ENCODE measurements around the gene PIGS. TPM values are rescaled to one million over a fixed set of nuclear protein-coding genes. Genes with fewer than 3 reads are reported as not detected.
"Not testable (repeated sequence)": the region's sequence is repeated elsewhere in the genome, so short reads cannot be mapped to it uniquely, and the experiment has no call there.

PIGS gene
- total RNA-seq, 1 donor from 2014 or later = 12.8 TPM

DNA sequence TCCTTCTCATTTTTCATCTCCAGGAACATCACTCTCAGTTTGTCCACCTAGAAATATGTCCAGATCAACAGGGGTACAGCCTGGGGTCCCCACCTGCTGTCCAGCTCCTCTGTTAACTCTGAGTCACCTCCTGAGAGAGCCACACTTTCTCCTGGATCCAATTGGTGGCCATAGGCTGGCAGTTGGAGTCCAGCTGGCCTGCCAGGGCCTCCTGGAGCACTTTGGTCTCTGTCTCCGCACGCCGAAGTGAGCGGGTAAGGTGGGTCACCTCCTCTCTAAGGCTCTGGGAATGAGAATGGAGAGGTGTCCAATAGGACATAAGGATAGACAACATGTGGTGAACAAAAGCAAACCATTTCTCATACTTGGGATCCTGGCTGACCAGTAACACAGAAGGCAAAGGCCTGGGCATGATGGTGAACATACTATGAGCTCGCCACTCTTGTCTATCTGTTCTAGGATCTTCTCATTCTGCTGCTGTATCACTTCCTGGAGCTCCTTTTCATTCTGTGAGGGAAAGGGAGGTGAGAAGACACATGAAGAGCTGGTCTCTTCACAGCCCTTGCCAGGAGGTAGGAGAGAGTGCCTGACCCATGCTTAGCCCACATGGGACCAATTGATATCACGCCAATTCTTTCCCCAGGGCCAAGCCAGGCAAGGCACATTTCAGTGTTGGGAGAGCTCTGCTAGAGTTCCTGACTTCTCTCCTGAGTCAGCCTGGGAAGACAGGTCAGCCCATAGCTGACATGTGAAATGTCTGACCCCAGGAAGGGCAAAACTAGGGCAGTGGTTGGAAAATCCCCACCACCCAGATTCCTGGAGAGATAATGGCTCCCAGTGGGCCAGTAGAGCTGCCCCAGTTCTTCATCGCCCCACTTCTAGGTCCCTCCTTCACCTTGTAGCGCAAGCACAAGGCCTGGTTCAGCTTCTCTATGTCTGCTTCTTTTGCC, 7.2 kb upstream of the PIGS start:
- no peak for DNase-seq

DNA sequence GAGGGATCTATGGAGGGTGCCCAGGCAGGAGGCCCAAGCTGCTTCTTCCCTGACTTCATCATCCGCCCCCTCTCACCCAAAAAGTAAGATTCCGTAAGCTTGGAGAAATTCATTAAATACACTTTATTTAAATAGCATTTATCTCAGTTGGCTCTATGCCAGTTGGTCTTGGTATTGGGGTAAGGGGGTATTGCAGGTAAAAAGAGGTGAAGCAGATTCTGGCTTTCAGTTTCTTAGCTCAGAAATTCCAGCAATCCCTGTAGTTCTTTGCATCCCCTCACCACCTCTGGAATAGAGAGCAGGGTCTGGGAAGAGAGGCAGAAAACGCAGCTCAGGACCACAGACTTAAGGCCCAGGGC, 6.1 kb upstream of the PIGS start:
- no peak for DNase-seq

DNA sequence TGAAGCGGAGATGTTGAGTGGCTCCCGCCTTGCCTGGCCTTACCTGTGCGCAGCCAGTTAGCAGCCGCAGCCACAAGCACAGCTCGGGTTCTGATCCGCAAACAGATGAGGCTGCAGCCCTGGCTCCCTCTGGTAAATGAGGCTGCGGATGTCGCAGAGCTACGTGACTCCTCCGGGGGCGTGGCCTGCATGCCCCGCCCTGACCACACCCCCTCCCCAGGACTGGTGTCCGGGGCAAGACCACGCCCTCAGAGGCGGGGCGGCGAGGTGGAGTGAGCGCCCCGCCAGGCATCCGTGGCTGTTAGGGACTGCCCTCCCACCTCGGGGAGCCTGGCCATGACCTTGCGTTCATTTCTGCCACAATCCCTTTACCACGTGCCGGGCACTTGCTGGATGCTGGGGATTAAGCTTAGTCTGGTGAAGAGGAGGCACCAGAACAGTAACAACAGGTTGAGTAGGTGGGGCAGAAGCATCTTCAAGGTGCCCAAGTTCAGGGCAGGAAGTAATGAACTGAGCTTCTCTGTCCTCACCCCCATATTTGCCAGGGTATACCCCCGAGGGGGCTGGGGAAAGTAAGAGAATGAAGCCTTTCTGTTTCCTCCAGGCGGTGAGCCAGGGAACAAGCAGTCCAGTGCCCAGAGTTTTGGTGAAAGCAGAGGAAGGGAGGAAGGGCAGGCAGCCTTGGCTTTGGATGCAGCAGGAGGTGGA, 5.6 kb upstream of the PIGS start, which contains the start of gene ALDOC:
ALDOC (minus strand) TSS at position 138 of the 708 bp plus-strand sequence. CDS start 1,363 bp downstream, outside the sequence.
- peak; percentile 95 for DNase-seq

DNA sequence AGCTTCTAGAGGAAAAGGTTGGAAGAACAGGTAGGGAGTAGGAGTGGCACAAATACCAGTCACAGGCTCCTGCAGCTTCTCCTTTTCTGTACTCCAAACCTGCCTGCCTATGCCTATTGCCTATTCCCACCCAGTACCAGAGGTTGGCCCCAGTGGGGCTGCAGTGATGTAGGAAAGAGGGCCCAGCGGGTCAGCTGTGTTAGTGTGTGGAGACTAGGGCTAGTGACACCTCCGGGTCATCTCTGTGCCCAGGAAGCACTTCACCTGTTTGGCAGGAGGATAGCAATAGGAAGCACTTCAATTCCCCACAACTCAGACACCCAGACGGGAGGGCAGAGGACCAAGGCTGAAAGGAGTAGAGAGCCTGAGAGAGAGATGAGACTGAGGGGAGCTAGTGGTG, 4.7 kb upstream of the PIGS start:
- not testable (repeated sequence) for DNase-seq

DNA sequence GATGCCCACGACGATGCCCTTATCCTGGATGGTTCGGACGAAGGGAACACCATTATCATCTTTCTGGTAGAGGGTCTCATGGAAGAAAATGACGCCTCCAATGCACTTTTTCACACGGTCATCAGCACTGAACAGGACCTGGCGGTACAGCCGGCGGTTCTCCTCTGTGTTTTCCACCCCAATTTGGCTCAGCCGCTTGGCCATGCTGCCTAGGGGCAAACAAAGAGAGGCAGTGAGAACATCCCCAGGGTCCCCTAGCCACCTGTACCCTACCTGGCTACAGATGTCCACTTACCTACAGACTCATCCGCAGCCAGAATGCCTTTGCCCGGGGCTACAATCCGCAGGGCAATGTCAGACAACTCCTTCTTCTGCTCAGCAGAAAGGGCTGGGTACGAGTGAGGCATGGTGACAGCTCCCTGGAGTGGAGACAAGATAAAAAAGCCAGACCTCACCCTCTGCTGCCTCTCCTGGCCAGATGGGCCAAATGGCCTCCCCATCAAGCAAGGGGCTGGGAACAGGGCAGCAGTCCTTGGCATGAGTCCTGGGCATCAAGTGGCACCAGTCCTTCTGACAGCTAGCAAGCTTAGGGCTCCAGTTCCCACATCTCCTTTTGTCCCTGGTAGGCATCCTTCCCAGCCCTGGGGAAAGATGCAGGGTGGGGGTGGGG, 3.9 kb upstream of the PIGS start:
- DNase-seq = peak; percentile 16

DNA sequence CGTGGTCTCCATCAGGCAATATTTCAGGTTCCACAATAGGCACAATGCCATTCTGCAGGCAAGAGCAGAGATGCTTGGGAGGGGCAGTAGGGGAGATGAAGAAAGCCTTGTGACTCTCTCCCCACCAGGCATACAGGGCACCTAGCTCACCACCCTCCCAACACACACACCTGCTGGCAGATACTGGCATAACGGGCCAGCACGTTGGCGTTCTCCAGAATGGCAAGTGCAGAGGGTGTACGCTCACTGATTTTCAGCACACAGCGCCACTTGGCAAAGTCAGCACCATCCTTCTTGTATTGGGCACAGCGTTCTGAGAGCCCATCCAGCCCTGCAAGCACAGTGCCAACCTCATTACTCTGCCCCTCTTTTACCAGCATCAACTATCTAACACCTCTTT, 3.2 kb upstream of the PIGS start:
- DNase-seq = no peak

DNA sequence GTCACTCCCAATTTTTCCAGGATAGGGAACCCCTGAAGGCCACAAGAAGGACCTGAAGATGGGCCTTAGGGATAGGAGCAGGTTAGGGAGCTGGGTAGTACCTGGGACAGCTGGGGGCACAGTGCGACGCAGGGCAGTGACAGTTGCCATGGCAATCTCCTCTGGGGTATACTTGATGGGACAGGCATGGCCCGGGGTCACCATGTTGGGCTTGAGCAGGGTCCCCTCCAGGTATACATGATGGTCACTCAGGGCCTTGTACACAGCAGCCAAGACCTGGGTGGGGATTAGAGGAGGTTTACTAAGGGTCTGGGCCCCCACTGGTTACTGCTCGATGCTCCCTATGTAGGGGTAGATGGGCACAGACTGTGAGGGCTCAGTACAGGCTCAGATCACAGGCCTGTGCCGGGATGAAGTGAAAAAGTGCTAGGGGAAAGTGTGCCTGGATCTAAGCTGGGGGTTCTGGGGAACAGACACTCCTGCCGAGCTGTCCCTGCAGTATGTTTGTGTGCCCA, 2.7 kb upstream of the PIGS start:
- no peak for DNase-seq

DNA sequence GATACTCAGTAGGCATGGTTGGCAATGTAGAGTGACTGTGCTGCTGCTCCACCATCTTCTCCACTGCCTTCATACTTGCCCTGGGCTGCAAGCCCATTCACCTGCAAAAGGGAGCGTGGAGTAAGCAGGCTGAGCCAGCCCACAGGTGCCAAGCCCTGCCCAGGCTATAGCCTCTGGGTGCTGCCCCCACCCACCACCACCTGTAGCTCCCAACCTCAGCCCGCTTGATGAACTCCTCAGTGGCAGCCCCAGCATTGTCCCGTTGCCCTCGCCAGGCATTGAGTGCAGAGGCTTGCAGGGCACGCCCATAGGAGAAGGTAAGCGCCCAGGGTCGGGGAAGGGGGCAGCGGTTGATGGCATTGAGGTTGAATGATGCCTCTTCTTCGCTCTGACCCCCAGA, 2.2 kb upstream of the PIGS start:
- DNase-seq = no peak

DNA sequence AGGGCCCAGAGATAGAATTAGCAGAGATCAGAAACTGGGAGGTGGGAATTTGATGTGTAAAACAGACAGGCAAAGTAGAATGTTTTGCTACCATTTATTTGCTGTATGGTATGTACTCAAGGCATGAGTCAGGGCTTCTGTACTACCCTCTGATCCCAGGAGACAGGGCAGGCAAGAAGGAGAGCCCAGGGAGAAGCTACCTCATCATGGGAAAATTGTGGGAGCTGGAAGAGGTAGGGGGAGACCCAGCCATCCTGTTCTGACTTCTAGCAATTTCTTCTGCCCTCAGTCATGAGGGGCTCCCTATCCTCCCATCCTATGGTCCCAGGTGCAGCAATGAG, 1.7 kb upstream of the PIGS start:
- no peak for DNase-seq

DNA sequence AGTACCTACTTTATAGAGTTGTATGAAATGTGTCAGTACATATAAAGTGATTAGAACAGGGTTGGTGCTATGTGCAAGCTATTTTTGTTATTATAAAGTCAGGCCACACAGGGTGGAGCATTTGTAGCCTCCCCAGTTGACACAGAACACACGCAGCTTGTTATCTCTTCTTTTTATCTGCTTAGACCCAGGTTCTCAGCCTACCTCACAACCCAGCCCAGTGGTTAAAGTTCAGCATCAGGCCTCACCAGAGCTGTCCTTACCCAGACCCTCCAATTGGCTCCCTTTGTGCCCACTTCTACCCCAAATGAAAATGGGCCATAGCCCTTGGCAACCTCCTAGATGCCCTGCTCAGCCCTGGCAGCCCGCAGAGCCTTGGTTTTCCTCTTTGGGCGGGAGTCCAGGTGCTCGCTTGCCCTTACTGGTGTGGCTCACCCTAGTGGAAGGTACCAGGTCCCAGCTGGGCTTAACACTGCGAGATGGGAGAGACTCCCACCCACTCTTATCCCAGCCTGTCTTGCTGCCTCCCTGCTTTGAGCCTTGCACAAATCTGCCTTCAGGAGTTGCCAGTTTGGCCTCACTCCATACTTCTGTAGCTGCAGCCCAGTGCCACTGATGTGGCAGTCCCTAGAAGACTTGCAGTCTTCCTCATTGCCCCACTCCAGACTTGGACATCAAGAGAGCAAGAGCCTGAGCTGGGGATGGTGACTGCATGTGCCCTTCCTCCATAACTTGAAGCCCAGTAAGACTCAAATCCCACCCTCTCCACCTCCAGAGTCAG, 1.1 kb upstream of the PIGS start:
- no peak for DNase-seq

DNA sequence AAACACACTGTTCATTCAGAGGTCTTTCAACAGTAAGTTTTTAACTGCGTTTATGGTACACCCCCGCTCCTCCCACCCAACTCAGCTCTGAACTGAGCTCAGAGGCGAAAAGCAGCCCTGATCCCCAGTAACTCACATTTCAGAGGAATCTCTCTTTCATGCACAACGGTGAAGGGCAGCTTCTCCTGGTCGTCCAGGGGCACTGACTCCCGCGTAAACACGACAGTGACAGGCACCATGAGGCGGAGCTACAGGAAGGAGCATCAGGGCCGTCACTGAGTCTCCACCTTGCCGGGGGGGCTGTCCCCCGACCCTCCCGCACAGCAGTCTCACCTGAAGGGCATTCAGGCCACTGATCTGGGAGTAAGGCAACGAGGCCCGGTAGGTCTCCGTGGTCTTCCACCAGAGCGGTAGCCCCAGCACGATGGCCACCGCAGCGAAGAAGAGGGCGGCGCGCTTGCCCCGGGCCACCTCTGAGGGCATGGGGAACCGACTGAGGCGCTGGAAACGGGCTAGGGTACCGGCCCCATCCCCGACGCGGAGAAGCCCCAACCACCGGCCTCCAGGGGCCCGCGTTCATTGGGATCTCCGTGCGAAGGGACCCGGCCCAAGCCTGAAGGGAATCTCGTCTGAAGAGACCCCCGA, 486 bp downstream of the PIGS start:
- DNase-seq = peak; percentile 11

DNA sequence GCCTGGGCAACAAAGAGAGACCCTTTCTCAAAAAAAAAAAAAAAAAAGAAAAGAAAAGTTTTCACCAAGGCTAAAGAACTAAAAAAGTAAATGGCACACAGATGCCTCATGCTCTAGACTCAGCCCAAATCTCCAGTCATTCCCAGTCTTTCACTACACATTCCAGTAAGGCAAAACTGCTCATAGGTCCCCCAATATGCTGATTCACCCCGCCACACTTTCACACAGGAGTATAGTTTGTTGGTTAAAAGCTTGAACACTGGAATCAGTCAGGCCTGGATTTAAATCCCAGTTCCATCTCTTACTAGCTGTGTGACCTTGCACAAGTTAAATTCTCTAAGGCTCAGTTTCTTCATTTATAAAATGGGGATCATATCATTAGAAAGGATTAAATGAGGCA, 1.9 kb downstream of the PIGS start:
- DNase-seq = no peak

DNA sequence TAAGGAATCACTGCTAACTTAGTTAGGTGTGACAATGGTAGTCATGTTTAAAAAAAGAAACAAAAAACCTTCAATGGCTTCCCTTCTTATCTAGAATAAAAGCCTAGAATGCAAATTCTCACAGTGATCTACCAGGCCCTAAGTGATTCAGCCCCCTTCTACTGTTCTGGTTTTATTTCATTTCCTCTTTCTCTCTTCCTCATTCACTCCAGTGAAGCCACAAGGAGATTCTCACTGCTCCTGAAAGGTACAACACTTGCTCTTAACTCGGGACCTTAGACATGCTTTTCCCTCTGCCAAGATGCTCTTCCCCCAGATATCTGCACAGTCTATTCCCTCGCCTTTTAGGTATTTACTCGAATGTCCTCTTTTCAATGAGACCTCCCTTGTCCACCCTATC, 3.7 kb downstream of the PIGS start:
- DNase-seq = no peak

DNA sequence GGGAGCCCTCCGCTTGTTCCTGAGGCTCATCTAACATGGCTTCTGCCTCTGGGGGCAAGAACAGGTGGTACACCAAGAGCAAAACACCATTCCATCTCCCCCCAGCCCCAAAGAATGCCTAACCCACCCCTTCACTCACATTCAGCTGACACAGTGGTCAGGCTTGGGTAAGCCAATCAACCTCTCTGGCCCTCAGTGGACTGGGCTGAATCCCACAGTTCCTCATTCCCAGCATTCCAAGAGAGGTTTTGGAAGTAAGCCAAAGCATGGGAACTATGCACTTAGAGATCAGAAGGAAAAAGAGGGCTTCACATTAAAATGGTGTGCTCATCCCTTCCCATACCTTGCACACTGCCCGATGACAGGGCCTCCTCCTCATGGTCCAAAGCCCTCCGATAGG, 7.8 kb downstream of the PIGS start:
- DNase-seq = no peak

DNA sequence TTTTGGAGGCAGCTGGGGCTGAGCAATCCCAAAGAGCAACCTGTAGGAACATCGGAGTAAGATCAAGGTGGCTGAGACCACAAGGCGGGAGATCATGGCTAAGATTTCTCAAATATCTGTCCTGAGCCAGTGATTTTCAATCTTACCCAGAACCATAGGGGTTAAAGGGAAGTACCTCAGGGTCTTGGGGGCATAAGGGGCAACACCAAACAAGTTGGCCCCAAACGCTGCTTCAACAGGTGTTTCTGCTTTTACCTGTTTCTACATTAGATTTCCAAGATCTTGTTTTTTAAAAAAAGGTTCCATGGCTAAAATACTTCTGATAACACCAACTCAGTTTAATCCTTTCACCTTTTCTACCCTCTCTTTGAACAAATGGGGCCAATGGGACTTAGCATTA, 16.3 kb downstream of the PIGS start:
- no peak for DNase-seq

DNA sequence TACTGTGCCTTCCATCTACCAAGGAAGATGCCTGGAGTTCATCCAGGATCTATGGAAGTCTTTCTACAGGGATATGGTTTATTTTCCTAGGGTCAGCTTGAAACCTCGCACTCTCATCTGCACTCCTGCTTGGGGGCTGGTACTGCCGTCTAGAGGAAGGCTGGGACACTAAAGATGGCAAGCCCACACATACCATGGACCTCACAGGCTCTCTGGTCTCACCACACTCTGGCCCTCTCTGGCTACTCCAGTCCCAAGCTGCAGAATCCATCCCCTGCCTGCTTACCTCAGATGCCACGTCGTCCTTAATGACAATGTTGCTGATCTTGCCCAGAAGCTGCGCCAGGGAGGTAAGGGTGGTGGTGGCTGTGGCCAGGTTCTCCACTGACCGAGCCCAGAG, 16.8 kb downstream of the PIGS start:
- DNase-seq = no peak

DNA sequence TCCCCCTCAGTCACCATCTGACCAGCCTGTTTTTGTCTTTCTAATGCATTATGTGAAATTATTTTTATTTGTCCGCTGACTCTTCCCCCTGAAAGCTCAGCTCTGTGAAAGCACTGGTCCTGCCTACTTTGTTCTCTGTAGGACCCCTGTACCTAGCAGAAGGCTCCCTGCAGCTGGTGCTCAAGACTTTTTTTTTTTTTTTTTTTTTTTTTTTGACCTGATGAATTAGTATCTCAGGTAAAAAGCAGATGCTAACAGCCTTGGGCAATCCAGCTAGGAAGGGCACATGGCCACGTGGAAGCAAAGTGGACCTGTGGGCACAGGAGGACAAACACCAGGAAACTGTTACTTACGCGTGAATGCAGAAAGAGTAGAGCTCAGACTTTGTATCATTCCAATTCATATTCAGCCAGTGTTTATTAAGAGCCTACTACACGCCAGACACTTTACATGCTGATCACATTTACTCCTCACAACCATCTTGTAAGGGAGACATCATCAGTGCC, 18.3 kb downstream of the PIGS start:
- DNase-seq = no peak

DNA sequence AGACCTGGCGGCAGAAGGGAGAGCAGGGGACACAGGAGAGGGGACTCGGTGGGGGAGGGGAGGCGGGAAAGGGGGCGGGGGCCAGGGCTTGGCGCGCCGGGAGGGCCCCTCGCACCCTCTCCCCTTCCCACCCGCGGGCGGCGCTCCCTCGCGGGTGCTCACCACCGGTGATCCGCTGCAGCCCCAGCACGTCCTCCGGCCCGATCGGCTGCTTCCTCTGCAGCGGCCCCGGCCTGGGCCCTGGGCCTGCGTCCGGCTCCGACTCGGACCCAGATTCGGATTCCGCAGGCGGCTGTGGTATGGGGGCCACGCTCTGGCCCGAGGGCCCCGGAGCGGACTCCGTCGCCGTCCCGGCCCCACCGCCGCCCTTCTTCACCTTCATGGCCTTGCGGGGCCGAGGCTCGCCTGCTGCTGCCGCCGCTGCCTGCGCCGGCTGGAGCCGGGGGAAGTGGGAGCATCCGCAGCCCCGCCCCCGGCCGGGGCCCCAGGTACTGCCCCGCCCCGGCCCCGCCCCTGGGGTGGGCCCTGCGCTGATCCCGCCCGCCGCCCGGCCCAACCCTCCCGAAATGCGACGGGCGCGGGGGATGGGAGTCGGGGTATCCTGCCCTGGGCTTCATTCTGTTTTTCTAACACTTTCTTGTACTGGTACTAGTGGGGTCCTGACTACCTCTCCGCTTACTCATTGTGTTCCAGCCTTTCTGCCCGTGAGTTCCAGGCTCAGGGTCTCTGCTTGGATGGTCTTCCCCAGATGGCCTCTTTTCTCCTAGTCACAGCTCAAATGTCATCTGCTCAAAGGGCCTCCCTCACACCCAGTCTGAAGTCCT, 18.9 kb downstream of the PIGS start, which contains the start of gene UNC119:
UNC119 (minus strand) TSS at position 449 of the 824 bp plus-strand sequence; CDS start at position 382, 67 bp downstream.
- DNase-seq = peak; percentile 52

DNA sequence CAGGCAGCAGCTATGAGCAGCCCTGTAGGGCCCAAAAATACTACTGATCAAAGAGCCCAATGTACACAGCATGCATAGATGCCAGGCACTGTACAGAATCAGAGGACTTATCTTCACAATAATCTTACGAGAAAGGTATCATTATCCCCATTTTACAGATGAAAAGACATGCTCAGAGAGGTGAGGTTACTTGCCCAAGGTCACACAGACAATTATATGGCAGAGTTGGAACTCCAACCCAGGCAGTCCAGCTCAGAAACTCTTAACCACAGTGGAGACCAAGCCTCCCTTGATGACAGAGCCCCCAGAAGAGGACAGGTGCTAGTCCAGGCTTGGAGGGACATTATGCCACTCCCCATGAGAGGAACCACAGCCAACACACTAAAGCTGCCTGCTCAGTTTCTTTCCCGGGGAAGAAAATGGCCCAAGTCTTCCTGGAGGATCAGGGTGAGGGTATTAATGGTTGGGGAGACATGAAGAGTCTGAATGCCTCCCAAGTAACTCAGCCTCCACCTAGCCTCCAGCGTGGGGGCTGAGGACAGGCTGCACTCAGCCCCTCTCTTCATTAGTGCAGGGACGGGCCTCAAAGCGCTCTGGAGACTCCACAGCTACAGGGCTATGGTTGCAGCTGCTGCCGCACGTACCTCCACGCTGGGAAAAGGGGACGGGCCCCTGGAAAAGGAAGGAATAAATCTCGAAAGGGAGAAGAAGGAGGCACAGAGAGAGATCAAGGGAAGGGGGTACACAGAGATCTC, 19.7 kb downstream of the PIGS start:
- DNase-seq = no peak

DNA sequence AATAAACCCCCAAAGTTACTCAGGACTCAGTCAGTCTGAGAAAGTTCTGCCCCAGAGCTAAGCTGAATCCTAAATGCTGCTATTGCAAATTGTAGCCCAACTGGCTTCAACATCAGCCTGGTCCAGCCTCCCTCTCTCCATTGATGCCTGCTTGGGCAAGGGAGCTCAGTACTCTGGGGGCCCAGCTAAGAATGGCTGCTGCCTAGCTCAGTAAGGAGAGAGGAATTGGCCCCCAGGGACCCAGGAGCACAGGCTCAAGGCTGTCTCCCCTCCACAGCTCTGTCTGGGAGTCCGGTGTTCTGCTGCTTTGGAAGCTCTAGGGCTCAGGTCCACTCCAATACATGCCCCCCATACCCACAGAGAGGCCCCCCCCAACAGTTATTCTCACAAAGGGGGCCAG, 20.5 kb downstream of the PIGS start:
- DNase-seq = no peak

All from occipital lobe (tissue), 2 donors.